KMS-11 (cell line): Measurements from ENCODE around the gene ZNF71.

Experiments
- H2AFZ ChIP-seq: fragments of 200-600 bp; sonication (generic); 2 replicates; pipeline ENCODE4 v1.6.1; 2016; ENCODE audit warnings: antibody characterized with exemption, mixed run types, low read depth
- H3K27ac ChIP-seq: fragments of 200-600 bp; sonication (generic); 2 replicates; pipeline ENCODE4 v1.6.1; 2016; ENCODE audit warnings: mild to moderate bottlenecking, mixed run types
- H3K27me3 ChIP-seq: fragments of 200-600 bp; sonication (generic); 2 replicates; pipeline ENCODE4 v1.6.1; 2017; ENCODE audit warnings: mild to moderate bottlenecking, low read depth, mixed run types, moderate library complexity; ENCODE audit not compliant: insufficient read depth
- H3K36me3 ChIP-seq: fragments of 200-600 bp; sonication (generic); 2 replicates; pipeline ENCODE4 v1.6.1; 2017; ENCODE audit warnings: mild to moderate bottlenecking, mixed run types; ENCODE audit not compliant: insufficient read depth
- H3K4me1 ChIP-seq: fragments of 200-600 bp; sonication (generic); 2 replicates; pipeline ENCODE4 v1.6.1; 2016; ENCODE audit warnings: mild to moderate bottlenecking, low read depth, mixed run types; ENCODE audit not compliant: poor library complexity, severe bottlenecking
- H3K4me2 ChIP-seq: fragments of 200-600 bp; sonication (generic); 2 replicates; pipeline ENCODE4 v1.7.0; 2016; ENCODE audit warnings: mild to moderate bottlenecking, mixed run types
- H3K4me3 ChIP-seq: fragments of 200-600 bp; sonication (generic); IDR thresholded peaks from 2 replicates; pipeline ENCODE4 v1.6.1; 2017; ENCODE audit warnings: low read depth, low read length, mixed read lengths; ENCODE audit not compliant: insufficient read depth
- H3K79me2 ChIP-seq: fragments of 200-600 bp; sonication (generic); 2 replicates; pipeline ENCODE4 v1.6.1; 2016; ENCODE audit warnings: low read depth, mixed run types; ENCODE audit not compliant: insufficient read depth
- H3K9ac ChIP-seq: fragments of 200-600 bp; sonication (generic); 2 replicates; pipeline ENCODE4 v1.6.1; 2016; ENCODE audit warnings: mild to moderate bottlenecking, mixed run types
- H4K20me1 ChIP-seq: fragments of 200-600 bp; sonication (generic); 2 replicates; pipeline ENCODE4 v1.6.1; 2016; ENCODE audit warnings: mild to moderate bottlenecking, mixed run types; ENCODE audit not compliant: insufficient read depth
- CTCF ChIP-seq: fragments of 200-600 bp; sonication (generic); conservative IDR thresholded peaks from 2 replicates; pipeline ENCODE4 v1.6.1; 2017; ENCODE audit warnings: low read depth, mild to moderate bottlenecking, antibody characterized with exemption, low read length, moderate library complexity, mixed read lengths

ZNF71 gene

GRCh38 chr19:56566904-56567273 lies 28.2 kb upstream of the ZNF71 start:
- no peak for TF ChIP-seq CTCF
- no peak overlapping the region for H3K27ac ChIP-seq

GRCh38 chr19:56567274-56568120 lies 27.6 kb upstream of the ZNF71 start, which contains the start of gene ZNF470:
TSS of gene ZNF470 (plus strand) at chr19:56567468. CDS start at chr19:56570312, 2,844 bp downstream.
- Histone ChIP-seq H3K79me2 (no peaks in the 10 kb centered on the region), H3K4me1 (no peaks in the 10 kb centered on the region), H3K4me2 (peak within 1 kb of the TSS; percentile 34; the same call in 1 of the 2 replicates), H3K9ac (peak within 1 kb of the TSS; percentile 44; the same call in 1 of the 2 replicates), H4K20me1 (no peaks in the 10 kb centered on the region), H2AFZ (peak within 1 kb of the TSS; percentile 97), H3K27me3 (no peaks in the 10 kb centered on the region), H3K4me3 (no peak within 1 kb of the TSS), H3K36me3 (no peaks in the 10 kb centered on the region), H3K27ac (no peak within 1 kb of the TSS)
- TF ChIP-seq CTCF, result no peak

More at GRCh38 chr19:56566904-56567273, 28.2 kb upstream of the ZNF71 start:
- Histone ChIP-seq H2AFZ (peak overlapping the region; percentile 97), H3K4me3 (no peak overlapping the region), H3K79me2 (no peaks in the 10 kb centered on the region), H3K27me3 (no peaks in the 10 kb centered on the region), H3K4me2 (peak overlapping the region; percentile 34; the same call in 1 of the 2 replicates), H3K4me1 (no peaks in the 10 kb centered on the region), H4K20me1 (no peaks in the 10 kb centered on the region), H3K36me3 (no peaks in the 10 kb centered on the region), H3K9ac (peak overlapping the region; percentile 44; the same call in 1 of the 2 replicates)

- no peak overlapping the region for H3K4me2 ChIP-seq
- TF ChIP-seq CTCF, result no peak
- no peak overlapping the region for H2AFZ ChIP-seq
- H3K36me3 ChIP-seq, result no peaks in the 10 kb centered on the region; the same call in 1 of the 2 replicates
- H4K20me1 ChIP-seq, result no peaks in the 10 kb centered on the region
- H3K27ac ChIP-seq, result no peak overlapping the region
- H3K9ac ChIP-seq, result no peak overlapping the region
- no peaks in the 10 kb centered on the region for H3K79me2 ChIP-seq
- H3K4me1 ChIP-seq, result no peaks in the 10 kb centered on the region
- H3K4me3 ChIP-seq, result no peak overlapping the region
- no peaks in the 10 kb centered on the region for H3K27me3 ChIP-seq
Measured at GRCh38 chr19:56572589-56572988, 22.5 kb upstream of the ZNF71 start.

GRCh38 chr19:56573914-56574313 lies 21.2 kb upstream of the ZNF71 start:
- Histone ChIP-seq H4K20me1 (no peaks in the 10 kb centered on the region), H3K4me2 (no peak overlapping the region), H2AFZ (no peak overlapping the region), H3K4me1 (no peaks in the 10 kb centered on the region), H3K4me3 (no peak overlapping the region), H3K27me3 (no peaks in the 10 kb centered on the region), H3K36me3 (no peaks in the 10 kb centered on the region; the same call in 1 of the 2 replicates), H3K79me2 (no peaks in the 10 kb centered on the region), H3K9ac (no peak overlapping the region), H3K27ac (no peak overlapping the region)
- TF ChIP-seq CTCF, result no peak
